Measurements from ENCODE around the gene TLX1.
"Not testable (repeated sequence)": the region's sequence is repeated elsewhere in the genome, so short reads cannot be mapped to it uniquely, and the experiment has no call there.

TLX1 gene

GRCh38 chr10:101154506-101154905 lies 23.4 kb downstream of the TLX1 start:
- DNase-seq = not testable (repeated sequence)

DNA sequence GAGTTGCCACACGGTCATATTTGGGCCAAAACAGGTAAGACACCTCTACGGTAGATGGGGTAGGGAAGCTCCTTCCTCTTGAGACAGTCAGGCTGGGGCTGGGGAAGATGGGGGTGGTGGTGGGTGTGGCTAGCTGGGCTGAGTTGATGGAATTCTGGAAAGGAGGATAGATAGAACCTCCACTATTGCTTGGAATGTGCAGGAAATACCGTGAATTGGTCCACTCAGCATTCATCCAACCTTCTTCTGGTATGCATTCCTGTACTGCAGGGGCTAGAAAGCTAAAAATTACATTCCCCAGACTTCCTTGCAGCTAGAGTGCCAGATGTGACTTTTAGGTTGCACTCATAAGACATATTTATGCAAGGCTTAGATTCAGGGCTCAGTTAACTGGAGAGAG lies 24.8 kb downstream of the TLX1 start:
- no peak for DNase-seq

- no peak for DNase-seq
Measured at GRCh38 chr10:101157756-101158458, 26.8 kb downstream of the TLX1 start.

GRCh38 chr10:101158459-101159058 lies 27.5 kb downstream of the TLX1 start:
- DNase-seq = no peak

DNA sequence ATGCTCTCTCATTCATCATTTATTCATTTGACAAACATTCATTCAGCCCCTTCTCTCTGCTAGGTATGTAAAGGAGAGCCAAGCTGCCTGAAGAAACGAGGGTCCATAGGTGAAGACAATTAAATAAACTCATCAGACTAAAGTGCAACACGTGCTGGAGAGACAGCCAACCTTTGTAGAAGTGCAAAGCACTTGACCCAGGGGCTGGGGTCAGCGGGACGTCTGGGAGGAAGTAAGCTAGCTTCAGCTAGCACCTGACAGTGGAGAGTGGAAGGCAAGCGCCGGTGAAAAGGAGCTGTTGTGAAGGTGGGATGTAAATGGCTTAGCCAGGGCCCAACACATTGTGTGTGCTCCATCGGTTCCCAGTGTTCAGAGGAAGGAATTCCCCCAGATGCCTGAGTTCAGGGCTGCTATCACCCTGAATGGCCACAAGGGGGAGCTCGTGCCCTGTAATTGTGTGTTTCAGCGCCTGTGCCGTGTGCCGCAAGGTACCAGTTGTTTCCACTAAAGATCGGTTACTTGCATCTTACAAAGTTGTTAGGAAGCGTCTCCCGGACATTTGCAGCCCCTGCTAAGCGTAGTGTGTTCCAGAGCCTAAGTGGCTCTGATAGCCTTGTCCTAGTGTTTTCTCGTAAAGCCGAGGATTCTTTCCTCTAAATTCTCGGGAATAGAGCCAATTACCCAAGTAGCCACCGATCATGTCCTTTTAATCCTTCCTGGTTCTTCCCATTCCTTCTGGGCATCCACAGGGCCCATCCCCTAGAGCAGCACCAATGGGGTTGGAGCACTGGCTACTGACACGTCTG lies 30.6 kb downstream of the TLX1 start:
- DNase-seq = no peak

GRCh38 chr10:101162677-101163076 lies 31.6 kb downstream of the TLX1 start:
- no peak for DNase-seq

DNA sequence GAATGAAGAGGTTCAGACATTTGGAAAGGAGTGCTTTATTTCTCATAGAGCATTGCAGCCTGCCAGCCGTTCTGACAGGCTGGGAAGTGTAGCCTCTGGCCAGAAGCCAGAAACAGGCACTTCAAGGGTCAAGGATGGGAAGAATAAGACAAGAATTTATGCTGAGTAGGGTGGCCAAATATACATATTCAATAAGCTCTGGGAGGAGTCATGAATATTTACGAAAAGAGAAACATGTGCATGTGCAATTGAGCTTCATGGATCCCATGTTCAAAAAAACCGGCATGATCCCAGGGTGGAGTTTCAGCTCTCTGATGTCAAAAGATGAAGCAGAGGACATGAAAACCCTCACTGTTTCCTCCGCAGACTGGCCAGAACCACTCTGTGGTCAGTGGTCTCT lies 32.9 kb downstream of the TLX1 start:
- DNase-seq = no peak

DNA sequence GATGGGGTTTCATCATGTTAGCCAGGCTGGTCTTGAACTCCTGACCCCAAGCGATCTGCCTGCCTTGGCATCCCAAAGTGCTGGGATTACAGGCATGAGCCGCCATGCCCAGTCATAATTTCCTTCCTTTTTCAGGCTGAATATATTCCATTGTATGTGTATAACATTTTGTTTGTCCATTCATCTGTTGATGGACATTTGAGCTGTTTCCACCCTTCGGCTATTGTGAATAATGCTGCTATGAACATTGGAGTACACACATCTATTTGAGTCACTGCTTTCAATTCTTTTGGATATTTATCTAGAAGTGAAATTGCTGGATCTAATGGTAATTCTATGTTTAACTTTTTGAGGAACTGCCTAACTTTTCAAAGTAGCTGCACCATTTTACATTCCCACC lies 34.6 kb downstream of the TLX1 start:
- no peak for DNase-seq

DNA sequence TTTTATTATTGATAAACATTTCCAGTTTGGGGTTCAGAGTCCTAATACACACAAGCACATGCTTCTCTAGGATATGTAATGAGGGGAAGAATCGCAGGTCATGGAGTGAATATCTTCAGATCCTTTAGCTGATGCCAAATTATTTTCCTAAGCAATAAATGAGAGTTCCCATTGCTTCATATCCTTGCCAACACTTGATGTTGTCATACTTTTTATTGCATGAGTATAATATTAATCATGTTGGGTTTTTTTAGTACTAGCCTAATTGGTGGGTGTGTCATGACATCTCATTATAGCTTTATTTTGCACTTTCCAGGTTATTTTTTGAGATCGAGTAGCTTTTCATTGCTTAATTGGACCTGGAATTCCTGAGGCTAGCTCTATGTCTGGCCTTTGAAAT lies 35.3 kb downstream of the TLX1 start:
- no peak for DNase-seq

DNA sequence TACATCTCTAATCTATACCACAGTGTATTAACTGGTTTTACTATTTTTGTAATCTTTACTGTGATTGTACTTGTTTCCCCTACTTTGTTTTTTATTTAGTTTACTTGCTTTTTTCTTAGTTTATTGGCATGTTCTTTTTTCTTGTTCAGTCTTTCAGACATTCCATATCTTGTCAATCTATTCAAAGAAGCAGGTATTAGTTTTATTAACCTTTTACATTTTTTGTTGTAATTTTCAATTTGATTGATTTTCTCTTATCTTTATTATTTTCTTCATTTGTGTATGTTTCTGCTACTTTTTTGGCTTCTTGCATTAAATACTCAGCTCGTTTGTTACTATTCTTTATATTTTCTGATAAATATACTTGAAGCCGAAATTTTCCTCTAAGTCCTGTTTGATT lies 41.6 kb downstream of the TLX1 start:
- no peak for DNase-seq

DNA sequence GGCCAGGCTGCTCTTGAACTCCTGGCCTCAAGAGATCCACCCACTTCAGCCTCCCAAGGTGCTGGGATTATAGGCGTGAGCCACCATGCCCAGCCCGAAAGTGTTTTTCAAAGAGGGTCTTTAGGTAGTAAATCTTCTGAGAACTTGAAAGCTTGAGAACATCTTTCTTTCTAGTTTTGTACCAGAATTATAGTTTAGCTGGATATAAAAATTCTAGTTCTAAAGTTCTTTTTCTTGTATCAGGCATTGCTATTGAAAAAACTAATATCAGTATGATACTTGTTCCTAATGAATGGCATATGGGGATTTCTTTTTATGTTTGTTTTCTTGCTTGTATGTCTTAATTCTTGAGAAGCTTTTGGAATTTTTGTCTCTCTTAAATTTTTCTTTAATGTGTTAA lies 43.2 kb downstream of the TLX1 start:
- no peak for DNase-seq

- DNase-seq = no peak
Measured at GRCh38 chr10:101176577-101176976, 45.5 kb downstream of the TLX1 start.

- no peak for DNase-seq
Measured at GRCh38 chr10:101182936-101183335, 51.8 kb downstream of the TLX1 start.

GRCh38 chr10:101183458-101184183 lies 52.5 kb downstream of the TLX1 start:
- DNase-seq = no peak
